ENCODE results near the gene SEC23A.

DNA sequence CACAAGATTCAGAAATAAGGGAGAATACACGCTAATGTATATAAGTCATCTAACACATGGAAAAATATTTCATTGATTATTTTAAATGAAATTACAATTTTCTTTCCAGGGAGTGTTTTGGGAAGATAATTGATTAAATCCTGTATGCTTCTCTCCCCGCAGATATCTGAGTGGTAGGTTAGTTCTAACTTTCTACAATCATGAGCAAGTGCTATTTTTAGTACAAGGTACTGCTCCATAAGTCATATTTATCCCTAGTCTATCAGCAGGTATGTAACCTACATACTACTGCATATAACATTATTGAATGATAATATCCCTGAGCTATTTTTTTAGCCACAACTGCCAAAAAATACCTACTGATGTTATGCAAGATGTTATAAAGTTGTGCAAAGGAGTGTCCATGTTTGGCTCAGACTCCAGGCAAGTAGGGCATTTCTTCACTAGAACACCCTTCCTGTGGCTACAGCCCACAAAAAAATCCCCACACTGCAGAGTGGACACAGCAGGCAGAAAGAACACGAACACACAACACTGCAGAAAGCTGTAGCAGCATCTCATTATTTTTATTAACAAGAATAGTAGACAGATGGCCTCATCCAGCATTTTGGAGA is 87.0 kb downstream of the SEC23A start:
- TF ChIP-seq CTCF (IDR thresholded peaks at IDR 0.05), result no peak
- TF ChIP-seq EZH2 (IDR thresholded peaks at IDR 0.05), result no peak
